Caco-2 (cell line): Measurements from ENCODE around the gene CDH13. TPM values are rescaled to one million over a fixed set of nuclear protein-coding genes. Genes with fewer than 3 reads are reported as not detected.

Source experiments
- BruUV-seq: library from RNA; stranded (reverse); fragments of 400-500 nt; replicated peaks from 2 replicates; lab custom pipeline; 2021; lab: Mats Ljungman, UMichigan
- CTCF ChIA-PET: fragments of 300-600 bp; sonication (Branson Sonifier 250); formaldehyde crosslinking; loops from one replicate; lab custom pipeline; 2022; ENCODE audit warnings: antibody characterized with exemption; lab: Charles Lee
- POLR2A ChIA-PET: fragments of 300-600 bp; sonication (Branson Sonifier 250); formaldehyde crosslinking; loops from one replicate; lab custom pipeline; 2022; ENCODE audit warnings: antibody characterized with exemption; lab: Charles Lee
- DNase-seq, 2 experiments: peaks; one replicate each; pipeline versions ENCODE4 v3.0.0 to v3.0.0-alpha.2; 2020 to 2022
- H3K27me3 ChIP-seq: replicated peaks from 2 replicates; pipeline ENCODE4 v1.6.0; 2011; ENCODE audit warnings: low read length; ENCODE audit not compliant: control insufficient read depth, insufficient read depth
- H3K36me3 ChIP-seq: 2 replicates; pipeline ENCODE4 v1.5.1; 2011; ENCODE audit warnings: low read length; ENCODE audit not compliant: control insufficient read depth, insufficient read depth
- H3K4me1 ChIP-seq: fragments of 250-450 bp; sonication (Bioruptor Pico); 2 replicates; pipeline ENCODE4 v1.5.1; 2020; ENCODE audit warnings: mild to moderate bottlenecking
- H3K4me3 ChIP-seq: 2 replicates; pipeline ENCODE4 v1.5.1; 2011; ENCODE audit warnings: low read depth, mild to moderate bottlenecking, control low read depth, low read length
- H3K9me3 ChIP-seq: fragments of 250-450 bp; sonication (Bioruptor Pico); 2 replicates; pipeline ENCODE4 v1.5.1; 2020; ENCODE audit warnings: mild to moderate bottlenecking, moderate library complexity
- H3K27ac Mint-ChIP-seq: one replicate; pipeline ENCODE4 v1.8.0; 2022; ENCODE audit warnings: mixed read lengths; ENCODE audit not compliant: unreplicated experiment
- H3K27me3 Mint-ChIP-seq: one replicate; pipeline ENCODE4 v1.8.0; 2022; ENCODE audit warnings: mixed read lengths; ENCODE audit not compliant: insufficient read depth, unreplicated experiment
- H3K36me3 Mint-ChIP-seq: one replicate; pipeline ENCODE4 v1.8.0; 2022; ENCODE audit warnings: mild to moderate bottlenecking, mixed read lengths; ENCODE audit not compliant: insufficient read depth, unreplicated experiment
- H3K4me1 Mint-ChIP-seq: one replicate; pipeline ENCODE4 v1.8.0; 2022; ENCODE audit warnings: low read depth, mixed read lengths; ENCODE audit not compliant: unreplicated experiment
- H3K4me3 Mint-ChIP-seq: one replicate; pipeline ENCODE4 v1.8.0; 2022; ENCODE audit warnings: mild to moderate bottlenecking, moderate library complexity, mixed read lengths; ENCODE audit not compliant: unreplicated experiment
- H3K9me3 Mint-ChIP-seq: one replicate; pipeline ENCODE4 v1.8.0; 2022; ENCODE audit warnings: mixed read lengths; ENCODE audit not compliant: unreplicated experiment
- intact Hi-C: fragments of 100-400 bp; cut with micrococcal nuclease; formaldehyde crosslinking; loops from one replicate; pipeline ENCODE4 v1.10.0; 2022; ENCODE audit not compliant: unreplicated experiment
- total RNA-seq: library from RNA; stranded (reverse); gene quantifications from 2 replicates; pipeline ENCODE4 v1.2.3, GENCODE V29; 2022
- TF ChIP-seq, protein P1 (sequence below), 2 experiments: fragments of 200-600 bp in 1 of 2; IDR thresholded peaks; 1 replicate in 1 of 2; 2 replicates in 1 of 2; pipeline versions ENCODE4 v1.5.1 to v1.8.0; 2011 to 2022; ENCODE audit warnings: antibody characterized with exemption in 1 of 2, control low read depth in 1 of 2, inconsistent platforms in 1 of 2, low read depth in 1 of 2, low read length in 1 of 2, mild to moderate bottlenecking in 1 of 2, moderate library complexity in 1 of 2; ENCODE audit not compliant: insufficient read depth in 1 of 2, severe bottlenecking in 1 of 2, unreplicated experiment in 1 of 2

Gene CDH13
- total RNA-seq, 1 experiment from 2014 or later, result 2.2 TPM

GRCh38 chr16:83085660-83086059 lies 458.9 kb downstream of the CDH13 start:
- Mint-ChIP-seq H3K4me1 (no peaks in the 10 kb centered on the region), H3K27me3 (peaks cover 4% of the 10 kb centered on the region), H3K9me3 (peaks cover 10% of the 10 kb centered on the region), H3K27ac (no peak overlapping the region), H3K36me3 (no peaks in the 10 kb centered on the region), H3K4me3 (no peak overlapping the region)
- TF ChIP-seq, protein P1, sequence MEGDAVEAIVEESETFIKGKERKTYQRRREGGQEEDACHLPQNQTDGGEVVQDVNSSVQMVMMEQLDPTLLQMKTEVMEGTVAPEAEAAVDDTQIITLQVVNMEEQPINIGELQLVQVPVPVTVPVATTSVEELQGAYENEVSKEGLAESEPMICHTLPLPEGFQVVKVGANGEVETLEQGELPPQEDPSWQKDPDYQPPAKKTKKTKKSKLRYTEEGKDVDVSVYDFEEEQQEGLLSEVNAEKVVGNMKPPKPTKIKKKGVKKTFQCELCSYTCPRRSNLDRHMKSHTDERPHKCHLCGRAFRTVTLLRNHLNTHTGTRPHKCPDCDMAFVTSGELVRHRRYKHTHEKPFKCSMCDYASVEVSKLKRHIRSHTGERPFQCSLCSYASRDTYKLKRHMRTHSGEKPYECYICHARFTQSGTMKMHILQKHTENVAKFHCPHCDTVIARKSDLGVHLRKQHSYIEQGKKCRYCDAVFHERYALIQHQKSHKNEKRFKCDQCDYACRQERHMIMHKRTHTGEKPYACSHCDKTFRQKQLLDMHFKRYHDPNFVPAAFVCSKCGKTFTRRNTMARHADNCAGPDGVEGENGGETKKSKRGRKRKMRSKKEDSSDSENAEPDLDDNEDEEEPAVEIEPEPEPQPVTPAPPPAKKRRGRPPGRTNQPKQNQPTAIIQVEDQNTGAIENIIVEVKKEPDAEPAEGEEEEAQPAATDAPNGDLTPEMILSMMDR (IDR thresholded peaks at IDR 0.05; ENCODE audit: insufficient read depth in 1 of 2, low read depth in 1 of 2, low read length in 1 of 2, severe bottlenecking in 1 of 2, unreplicated experiment in 1 of 2), result no peak
- intact Hi-C loops, result no loop called here
- no TSS peak for BruUV-seq
- Histone ChIP-seq H3K9me3 (no peaks in the 10 kb centered on the region), H3K4me3 (no peak overlapping the region), H3K27me3 (no peaks in the 10 kb centered on the region), H3K36me3 (no peaks in the 10 kb centered on the region), H3K4me1 (no peaks in the 10 kb centered on the region)
- ChIA-PET CTCF (interaction anchor here (0.6 kb wide), 1 partner anchor 446 kb away, joined by 3 read pairs; no protein-coding TSS in a partner anchor), POLR2A (no interaction called here)
- no peak for DNase-seq

DNA sequence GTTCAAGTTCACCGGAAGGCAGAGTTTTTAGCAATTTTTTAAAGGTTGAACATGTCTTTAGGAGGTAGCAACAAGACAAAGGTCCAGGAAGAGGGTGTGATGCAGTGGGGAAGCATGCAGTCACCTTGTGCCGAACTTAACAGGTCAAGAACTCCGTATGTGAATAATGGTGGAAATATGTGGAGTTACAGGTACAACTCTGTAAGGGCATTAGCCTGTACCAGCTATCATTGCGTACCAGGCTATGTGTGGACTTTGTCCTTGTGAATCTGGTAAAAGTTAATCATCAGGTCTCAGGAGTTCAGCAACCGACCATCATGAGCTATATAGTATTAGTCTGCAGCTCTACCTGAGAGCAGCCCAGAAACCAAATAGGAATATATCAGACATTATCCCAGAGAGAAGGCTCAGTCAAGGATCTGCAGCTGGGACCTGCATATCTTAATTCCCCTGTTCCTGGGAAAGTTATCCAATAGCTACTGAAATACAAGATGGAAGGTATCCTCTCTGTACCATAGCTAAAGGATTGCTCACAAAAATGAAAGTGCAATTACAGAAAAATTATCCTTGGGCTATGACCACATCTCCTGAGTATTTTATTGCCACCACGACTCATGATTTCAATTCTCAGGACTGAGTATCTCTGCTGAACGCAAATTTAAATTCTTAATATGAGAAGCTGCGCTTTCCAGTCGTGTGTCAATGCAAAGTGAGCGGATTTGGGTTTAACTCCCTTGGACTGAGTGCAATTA lies 469.3 kb downstream of the CDH13 start:
- peak; percentile 4 to 40 for DNase-seq
- POLR2A ChIA-PET, result no interaction called here
- H3K27ac Mint-ChIP-seq, result no peak overlapping the region
- H3K9me3 Mint-ChIP-seq, result peaks cover 13% of the 10 kb centered on the region
- no TSS peak for BruUV-seq
- H3K36me3 Mint-ChIP-seq, result no peaks in the 10 kb centered on the region
- Histone ChIP-seq H3K4me1 (0 out of 2 replicates have a peak, but pooled peaks cover 7% of the 10 kb centered on the region), H3K36me3 (no peaks in the 10 kb centered on the region), H3K4me3 (no peak overlapping the region), H3K27me3 (no peaks in the 10 kb centered on the region), H3K9me3 (peaks cover 11% of the 10 kb centered on the region)
- peaks cover 4% of the 10 kb centered on the region for H3K27me3 Mint-ChIP-seq
- no peak overlapping the region for H3K4me3 Mint-ChIP-seq
- CTCF ChIA-PET, result no interaction called here
- no peaks in the 10 kb centered on the region for H3K4me1 Mint-ChIP-seq
- TF ChIP-seq, protein P1 (IDR thresholded peaks at IDR 0.05; ENCODE audit: insufficient read depth in 1 of 2, low read depth in 1 of 2, low read length in 1 of 2, severe bottlenecking in 1 of 2, unreplicated experiment in 1 of 2), result no peak
- intact Hi-C loops, result no loop called here

GRCh38 chr16:83098536-83098935 lies 471.8 kb downstream of the CDH13 start:
- ChIA-PET CTCF (no interaction called here), POLR2A (no interaction called here)
- DNase-seq, result no peak
- Mint-ChIP-seq H3K4me1 (no peaks in the 10 kb centered on the region), H3K27me3 (no peaks in the 10 kb centered on the region), H3K36me3 (no peaks in the 10 kb centered on the region), H3K27ac (no peak overlapping the region), H3K9me3 (peaks cover 33% of the 10 kb centered on the region), H3K4me3 (no peak overlapping the region)
- H3K9me3 ChIP-seq, result peaks cover 11% of the 10 kb centered on the region
- H3K4me1 ChIP-seq, result 0 out of 2 replicates have a peak, but pooled peaks cover 7% of the 10 kb centered on the region
- BruUV-seq, result no TSS peak
- intact Hi-C loops, result no loop called here
- H3K27me3 ChIP-seq, result no peaks in the 10 kb centered on the region; the same call in 1 of the 2 replicates
- no peaks in the 10 kb centered on the region for H3K36me3 ChIP-seq
- TF ChIP-seq, protein P1 (IDR thresholded peaks at IDR 0.05; ENCODE audit: insufficient read depth in 1 of 2, low read depth in 1 of 2, low read length in 1 of 2, severe bottlenecking in 1 of 2, unreplicated experiment in 1 of 2), result no peak
- H3K4me3 ChIP-seq, result no peak overlapping the region
